SH-SY5Y (cell line): Measurements from ENCODE around the gene PTPRD.

Source experiments
- GATA2 ChIP-seq: IDR thresholded peaks from 2 replicates; pipeline ENCODE4 v1.6.1; 2011; ENCODE audit warnings: mild to moderate bottlenecking, low read depth, low read length
- GATA3 ChIP-seq: IDR thresholded peaks from 2 replicates; pipeline ENCODE4 v1.6.1; 2011; ENCODE audit warnings: low read depth, mild to moderate bottlenecking, low read length, moderate library complexity

DNA sequence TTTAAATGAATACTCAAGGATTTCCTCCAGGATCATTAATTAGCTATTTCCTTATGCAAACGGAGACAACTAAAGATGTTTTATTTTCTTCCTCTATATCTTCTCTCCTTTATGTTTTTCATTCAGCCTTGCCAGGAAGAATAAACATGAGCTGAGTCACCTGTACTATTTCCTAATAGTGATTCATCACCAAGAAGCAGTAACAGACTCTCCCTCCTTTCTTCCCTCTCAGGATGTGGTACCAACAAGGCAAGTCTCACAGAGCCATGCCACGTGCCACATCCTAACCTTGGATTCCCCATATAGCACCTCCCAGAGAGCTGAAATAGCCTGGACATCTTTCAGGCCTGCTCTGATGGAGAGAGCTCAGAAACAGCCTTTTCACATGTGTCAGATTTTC is 2054.6 kb downstream of the PTPRD start:
- no peak for TF ChIP-seq GATA2
- TF ChIP-seq GATA3, result no peak
